GM12801 (cell line): ENCODE data around the gene CNBD2.

Experiments
- CTCF ChIP-seq: IDR thresholded peaks from one replicate; pipeline ENCODE4 v1.5.1; 2011; ENCODE audit warnings: control low read depth; ENCODE audit not compliant: insufficient read length; ENCODE audit errors: extremely low read depth

The CNBD2 gene

GRCh38 chr20:35992713-35993335, 24.4 kb downstream of the CNBD2 start:
- TF ChIP-seq CTCF = no peak

DNA sequence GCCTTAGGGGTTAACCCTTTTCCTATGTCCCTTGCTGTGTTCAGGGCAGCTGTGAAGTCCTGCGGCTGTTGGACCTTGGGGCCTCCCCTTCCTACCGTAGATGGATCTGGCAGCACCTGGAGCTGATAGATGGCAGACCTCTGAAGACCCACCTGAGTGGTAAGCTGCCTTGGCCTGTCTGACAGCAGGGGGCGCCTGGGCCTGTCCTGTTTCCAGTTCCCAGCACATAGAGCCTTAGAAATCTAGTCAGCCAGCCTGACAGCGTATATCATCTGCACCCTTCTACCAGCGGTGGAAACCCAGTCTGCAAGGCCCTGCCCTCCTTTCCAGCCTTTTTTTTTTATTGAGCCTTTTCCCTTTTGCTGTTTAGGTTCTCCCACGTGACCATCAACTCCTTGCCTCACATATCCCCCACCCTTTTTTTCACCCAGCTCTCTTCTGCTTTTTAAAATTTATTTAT, 26.6 kb downstream of the CNBD2 start:
- no peak for TF ChIP-seq CTCF

DNA sequence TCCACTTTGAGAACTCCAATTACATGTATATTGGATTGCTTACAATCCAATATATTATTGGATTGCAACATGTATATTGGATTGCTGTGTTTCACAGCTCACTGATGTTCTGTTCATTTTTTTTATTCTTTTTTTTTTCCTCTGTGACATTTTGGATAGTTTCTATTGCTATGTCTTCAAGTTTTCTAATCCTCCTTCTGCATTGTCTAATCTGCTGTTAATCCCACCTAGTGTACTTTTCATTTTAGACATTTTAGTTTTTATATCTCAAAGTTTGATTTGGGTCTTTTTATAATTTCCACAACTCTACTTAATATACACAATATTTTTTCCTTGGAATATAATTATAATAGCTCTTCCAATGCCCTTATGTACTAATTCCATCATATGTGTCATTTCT, 34.5 kb downstream of the CNBD2 start:
- no peak for TF ChIP-seq CTCF

DNA sequence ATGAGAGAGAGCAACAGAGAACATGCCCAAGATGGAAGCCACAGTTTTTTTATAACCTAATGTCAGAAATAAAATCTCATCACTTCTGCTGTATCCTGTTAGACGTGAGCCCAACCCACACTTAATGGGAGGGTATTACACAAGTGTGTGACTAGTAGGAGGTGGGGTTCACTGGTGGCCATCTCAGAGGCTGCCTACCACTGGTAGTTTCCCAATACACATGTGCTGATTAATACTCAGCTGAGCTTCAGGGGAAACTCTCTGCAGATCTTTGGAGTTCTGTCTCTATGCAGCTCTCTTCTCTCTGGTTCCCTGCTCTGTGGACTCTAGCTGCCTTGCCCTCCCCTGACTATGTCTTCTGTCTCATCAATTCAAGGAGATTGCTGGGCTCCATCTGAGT, 35.7 kb downstream of the CNBD2 start:
- no peak for TF ChIP-seq CTCF

DNA sequence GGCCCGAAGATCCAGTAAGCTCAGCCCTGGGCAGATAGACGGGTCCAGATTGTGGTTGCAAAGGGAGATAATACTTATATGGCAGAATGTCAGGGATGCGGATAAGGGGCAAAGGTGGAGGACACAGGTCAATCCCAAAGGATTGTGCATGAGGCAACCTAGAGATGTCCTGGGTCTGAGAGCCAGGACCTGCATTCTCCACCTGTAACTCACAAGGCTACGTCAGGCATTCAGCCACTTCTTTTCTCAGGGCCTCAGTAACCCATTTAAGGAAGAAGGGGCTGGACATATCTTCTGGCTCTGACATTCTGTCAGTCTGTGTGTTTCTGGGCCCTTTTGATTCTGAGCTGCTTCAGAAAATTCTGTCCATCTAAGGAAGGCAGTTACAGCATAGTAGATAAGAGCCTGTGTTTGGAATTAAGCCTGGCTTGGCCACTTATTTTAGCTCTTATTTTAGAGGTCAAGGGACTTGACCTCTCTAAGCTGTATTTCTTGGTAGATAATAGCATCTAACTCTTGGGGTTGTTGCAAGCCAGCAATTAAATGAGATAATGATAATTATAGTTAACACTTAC, 40.2 kb downstream of the CNBD2 start:
- TF ChIP-seq CTCF = no peak

GRCh38 chr20:36010076-36010475, 41.7 kb downstream of the CNBD2 start:
- no peak for TF ChIP-seq CTCF

GRCh38 chr20:36010825-36011224, 42.4 kb downstream of the CNBD2 start:
- TF ChIP-seq CTCF = no peak
